Activated CD8-positive, alpha-beta memory T cell treated with anti-CD3 and anti-CD28 coated beads, Interleukin-2, amount 10 ng/mL, durations not matched to agents 7 days and 5 days (primary cell): ENCODE measurements around the gene COL17A1. TPM values are rescaled to one million over a fixed set of nuclear protein-coding genes. Genes with fewer than 3 reads are reported as not detected.

Experiments used
- ATAC-seq: fragments of 150-1000 bp; cut with Tn5 transposase; one replicate; pipeline ENCODE4 v1.10.0; 2021; ENCODE audit warnings: moderate library complexity
- CTCF ChIA-PET: fragments of 350-600 bp; sonication (Branson Sonifier 250); formaldehyde crosslinking; loops from one replicate; lab custom pipeline; 2021; ENCODE audit warnings: antibody characterized with exemption; lab: Charles Lee
- DNase-seq: peaks from one replicate; pipeline ENCODE4 v3.0.0-alpha.2; 2020
- H3K27ac Mint-ChIP-seq: one replicate; pipeline ENCODE4 v1.8.0; 2021; ENCODE audit warnings: mild to moderate bottlenecking, mixed read lengths
- H3K27me3 Mint-ChIP-seq: one replicate; pipeline ENCODE4 v1.8.0; 2021; ENCODE audit warnings: mixed read lengths
- H3K36me3 Mint-ChIP-seq: one replicate; pipeline ENCODE4 v1.8.0; 2021; ENCODE audit warnings: mild to moderate bottlenecking, mixed read lengths
- H3K4me1 Mint-ChIP-seq: one replicate; pipeline ENCODE4 v1.8.0; 2021; ENCODE audit warnings: mixed read lengths
- H3K4me3 Mint-ChIP-seq: one replicate; pipeline ENCODE4 v1.8.0; 2021; ENCODE audit warnings: mild to moderate bottlenecking, moderate library complexity, mixed read lengths
- H3K9me3 Mint-ChIP-seq: one replicate; pipeline ENCODE4 v1.8.0; 2022; ENCODE audit warnings: low read depth, mixed read lengths
- total RNA-seq, 2 experiments: library from RNA; stranded (reverse); gene quantifications; one replicate each; pipeline ENCODE4 v1.2.3, GENCODE V29; 2021

COL17A1 gene
- total RNA-seq, 2 experiments from 2014 or later = not detected

DNA sequence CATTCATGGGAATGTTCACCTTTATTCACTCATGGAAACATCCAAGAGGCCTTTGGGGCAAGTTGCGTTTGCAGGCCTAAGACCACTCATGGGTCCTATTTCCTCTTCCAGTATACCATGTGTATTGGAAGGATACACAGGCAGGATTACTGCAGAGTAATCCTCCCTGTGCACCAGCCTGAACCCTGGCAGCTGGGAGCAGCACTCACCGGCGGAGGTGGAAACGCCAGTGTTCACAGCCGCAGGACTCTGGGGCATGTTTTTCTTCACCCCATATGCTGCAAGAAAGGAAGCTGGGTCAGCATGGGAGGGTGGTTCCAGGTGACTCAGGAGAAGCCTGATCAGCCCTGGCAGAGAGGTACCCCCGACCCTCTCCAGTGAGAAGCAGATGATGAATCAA, 24.5 kb downstream of the COL17A1 start:
- no peak overlapping the region for H3K4me3 Mint-ChIP-seq
- H3K27me3 Mint-ChIP-seq = peaks cover 7% of the 10 kb centered on the region
- no peak for ATAC-seq
- CTCF ChIA-PET = interaction anchor here (1.0 kb wide), 1 partner anchor 23 kb away, joined by 3 read pairs; no protein-coding TSS in a partner anchor
- no peaks in the 10 kb centered on the region for H3K9me3 Mint-ChIP-seq
- H3K27ac Mint-ChIP-seq = no peak overlapping the region
- H3K36me3 Mint-ChIP-seq = no peaks in the 10 kb centered on the region
- H3K4me1 Mint-ChIP-seq = no peaks in the 10 kb centered on the region
- no peak for DNase-seq

DNA sequence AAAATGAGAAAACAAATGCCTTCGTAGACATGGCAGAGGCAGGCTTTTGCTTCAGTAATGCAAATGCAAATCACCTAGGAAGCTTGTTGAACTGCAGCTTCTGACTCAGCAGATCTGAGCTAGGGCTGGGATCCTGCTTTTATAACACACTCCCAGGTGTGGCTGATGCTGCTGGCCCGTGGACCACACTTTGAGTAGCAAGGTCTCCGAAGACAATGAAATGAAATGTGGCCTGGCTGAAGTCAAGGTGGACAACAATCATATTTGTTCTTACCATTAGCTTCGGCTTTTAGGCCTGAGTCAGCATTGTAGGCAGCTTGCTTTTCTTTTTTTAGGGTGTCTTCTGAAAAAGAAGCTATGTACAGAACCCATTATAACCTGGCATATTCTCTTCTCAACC, 26.3 kb downstream of the COL17A1 start:
- Mint-ChIP-seq H3K27ac (no peak overlapping the region), H3K4me3 (no peak overlapping the region), H3K36me3 (no peaks in the 10 kb centered on the region), H3K4me1 (no peaks in the 10 kb centered on the region), H3K9me3 (no peaks in the 10 kb centered on the region), H3K27me3 (no peaks in the 10 kb centered on the region)
- ATAC-seq (no peak), DNase-seq (no peak)
- CTCF ChIA-PET = interaction anchor here (1.0 kb wide), 1 partner anchor 63 kb away, joined by 3 read pairs; the partner anchor contains the start of gene SFR1

DNA sequence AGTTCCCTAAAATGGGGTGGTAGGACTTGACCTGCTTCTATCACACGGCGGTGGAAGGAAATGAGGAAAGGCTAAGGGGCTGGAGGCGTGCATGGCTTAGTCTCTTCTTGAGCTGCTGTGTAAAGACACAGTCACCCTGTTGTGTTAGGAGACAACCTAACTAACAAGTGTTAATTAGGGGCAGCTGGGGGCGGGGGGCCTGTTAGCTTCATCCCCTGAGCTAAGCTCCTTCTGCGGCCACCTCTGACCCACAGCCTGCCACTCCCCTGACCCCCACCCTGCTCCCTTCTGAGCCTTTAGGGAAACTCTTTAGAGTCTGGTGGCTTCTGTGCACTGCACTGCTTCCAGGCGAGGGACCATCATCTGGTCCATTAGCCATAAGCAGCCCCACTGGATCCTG, 28.0 kb downstream of the COL17A1 start:
- no peaks in the 10 kb centered on the region for H3K27me3 Mint-ChIP-seq
- DNase-seq (no peak), ATAC-seq (no peak)
- H3K4me1 Mint-ChIP-seq = no peaks in the 10 kb centered on the region
- no peaks in the 10 kb centered on the region for H3K9me3 Mint-ChIP-seq
- no peak overlapping the region for H3K27ac Mint-ChIP-seq
- no peaks in the 10 kb centered on the region for H3K36me3 Mint-ChIP-seq
- CTCF ChIA-PET = interaction anchor here (1.3 kb wide), 1 partner anchor 65 kb away, joined by 3 read pairs; no protein-coding TSS in a partner anchor
- no peak overlapping the region for H3K4me3 Mint-ChIP-seq

DNA sequence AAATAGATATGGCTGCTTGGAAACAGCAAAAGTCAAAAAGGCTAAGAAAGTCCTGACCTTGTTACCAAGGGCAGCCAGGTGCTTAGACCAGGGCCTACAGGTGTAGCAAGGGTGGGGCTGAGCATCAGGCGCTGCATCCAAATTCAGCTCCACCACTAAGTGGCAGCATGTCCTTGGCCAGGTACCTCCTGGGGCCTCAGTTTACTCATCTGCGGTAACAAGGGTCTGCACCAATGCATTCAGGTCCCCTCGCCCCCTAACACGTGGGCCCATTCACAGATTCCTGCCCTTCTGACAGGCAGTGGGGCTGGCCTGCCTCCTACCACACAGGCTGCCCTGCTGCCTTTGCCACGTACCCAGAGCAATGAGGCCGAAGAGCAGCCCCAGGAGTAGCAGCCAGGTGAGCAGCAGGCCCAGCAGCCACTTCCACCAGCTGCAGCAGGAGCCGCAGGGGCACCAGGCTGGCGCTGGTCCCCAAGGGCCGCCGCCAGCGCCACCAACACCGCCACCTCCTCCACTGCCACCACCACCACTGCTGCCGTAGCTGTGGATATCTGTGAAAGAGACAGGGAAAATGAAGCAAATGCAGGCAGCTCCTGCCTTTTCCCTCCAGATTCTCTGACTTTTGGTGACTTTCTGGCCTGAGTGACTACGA, 28.9 kb downstream of the COL17A1 start:
- H3K4me1 Mint-ChIP-seq = no peaks in the 10 kb centered on the region
- H3K4me3 Mint-ChIP-seq = no peak overlapping the region
- no peak overlapping the region for H3K27ac Mint-ChIP-seq
- H3K9me3 Mint-ChIP-seq = no peaks in the 10 kb centered on the region
- DNase-seq = no peak
- CTCF ChIA-PET = interaction anchor here (1.3 kb wide), 1 partner anchor 66 kb away, joined by 3 read pairs; no protein-coding TSS in a partner anchor
- no peaks in the 10 kb centered on the region for H3K36me3 Mint-ChIP-seq
- H3K27me3 Mint-ChIP-seq = no peaks in the 10 kb centered on the region
- no peak for ATAC-seq

- Mint-ChIP-seq H3K4me1 (peaks cover 3% of the 10 kb centered on the region), H3K4me3 (no peak overlapping the region), H3K27me3 (no peaks in the 10 kb centered on the region), H3K27ac (no peak overlapping the region), H3K9me3 (no peaks in the 10 kb centered on the region), H3K36me3 (no peaks in the 10 kb centered on the region)
- DNase-seq (no peak), ATAC-seq (no peak)
- CTCF ChIA-PET = no interaction called here
Observed at GRCh38 chr10:104054430-104054829, 31.2 kb downstream of the COL17A1 start.

GRCh38 chr10:104053201-104053600, 32.5 kb downstream of the COL17A1 start:
- Mint-ChIP-seq H3K9me3 (no peaks in the 10 kb centered on the region), H3K36me3 (no peaks in the 10 kb centered on the region), H3K27ac (no peak overlapping the region), H3K27me3 (no peaks in the 10 kb centered on the region), H3K4me3 (no peak overlapping the region), H3K4me1 (peaks cover 4% of the 10 kb centered on the region)
- CTCF ChIA-PET = no interaction called here
- DNase-seq = no peak
- ATAC-seq = no peak

GRCh38 chr10:104052431-104052830, 33.2 kb downstream of the COL17A1 start:
- no peak for DNase-seq
- H3K27me3 Mint-ChIP-seq = no peaks in the 10 kb centered on the region
- no peak overlapping the region for H3K4me3 Mint-ChIP-seq
- H3K36me3 Mint-ChIP-seq = no peaks in the 10 kb centered on the region
- no peaks in the 10 kb centered on the region for H3K9me3 Mint-ChIP-seq
- no peak overlapping the region for H3K27ac Mint-ChIP-seq
- peaks cover 4% of the 10 kb centered on the region for H3K4me1 Mint-ChIP-seq
- ATAC-seq = no peak
- CTCF ChIA-PET = no interaction called here

- no peaks in the 10 kb centered on the region for H3K27me3 Mint-ChIP-seq
- no peak overlapping the region for H3K4me3 Mint-ChIP-seq
- ATAC-seq (no peak), DNase-seq (no peak)
- no peaks in the 10 kb centered on the region for H3K9me3 Mint-ChIP-seq
- peaks cover 4% of the 10 kb centered on the region for H3K4me1 Mint-ChIP-seq
- H3K36me3 Mint-ChIP-seq = no peaks in the 10 kb centered on the region
- CTCF ChIA-PET = interaction anchor here (1.3 kb wide), 1 partner anchor 161 kb away, joined by 3 read pairs; no protein-coding TSS in a partner anchor
- H3K27ac Mint-ChIP-seq = no peak overlapping the region
Observed at GRCh38 chr10:104049504-104050250, 36.0 kb downstream of the COL17A1 start.

DNA sequence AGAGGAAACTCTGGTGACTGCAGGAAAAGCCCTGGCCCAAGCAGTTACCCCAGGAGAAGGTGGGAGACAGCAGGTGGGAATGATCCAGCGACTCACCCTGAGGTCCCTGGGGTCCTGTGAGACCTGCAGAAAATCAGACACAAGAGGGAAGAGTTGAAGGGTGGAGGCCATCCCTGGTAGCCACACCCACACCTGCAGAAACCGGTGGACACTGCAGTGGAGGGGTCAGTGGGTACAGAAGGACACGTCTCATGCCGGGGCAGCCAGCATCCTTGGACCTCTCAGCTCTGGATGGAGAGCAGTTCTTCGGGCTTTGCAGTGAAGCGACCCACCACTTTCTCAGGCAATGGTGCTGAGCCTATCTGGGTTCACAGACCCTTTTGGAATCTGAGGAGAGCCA, 39.0 kb downstream of the COL17A1 start:
- Mint-ChIP-seq H3K9me3 (no peaks in the 10 kb centered on the region), H3K27ac (no peak overlapping the region), H3K27me3 (no peaks in the 10 kb centered on the region), H3K36me3 (no peaks in the 10 kb centered on the region), H3K4me3 (no peak overlapping the region), H3K4me1 (peaks cover 4% of the 10 kb centered on the region)
- ATAC-seq (no peak), DNase-seq (no peak)
- CTCF ChIA-PET = no interaction called here

- no peaks in the 10 kb centered on the region for H3K36me3 Mint-ChIP-seq
- peak; percentile 40 for DNase-seq
- H3K27me3 Mint-ChIP-seq = no peaks in the 10 kb centered on the region
- H3K9me3 Mint-ChIP-seq = no peaks in the 10 kb centered on the region
- ATAC-seq = no peak
- no peak overlapping the region for H3K4me3 Mint-ChIP-seq
- no peak overlapping the region for H3K27ac Mint-ChIP-seq
- CTCF ChIA-PET = no interaction called here
- H3K4me1 Mint-ChIP-seq = peaks cover 4% of the 10 kb centered on the region
Observed at GRCh38 chr10:104045151-104046089, 40.3 kb downstream of the COL17A1 start.

GRCh38 chr10:104043854-104044253, 41.8 kb downstream of the COL17A1 start:
- H3K36me3 Mint-ChIP-seq = no peaks in the 10 kb centered on the region
- no peak for ATAC-seq
- H3K27me3 Mint-ChIP-seq = no peaks in the 10 kb centered on the region
- H3K9me3 Mint-ChIP-seq = no peaks in the 10 kb centered on the region
- DNase-seq = peak; percentile 31
- H3K27ac Mint-ChIP-seq = no peak overlapping the region
- CTCF ChIA-PET = no interaction called here
- H3K4me1 Mint-ChIP-seq = no peaks in the 10 kb centered on the region
- no peak overlapping the region for H3K4me3 Mint-ChIP-seq

DNA sequence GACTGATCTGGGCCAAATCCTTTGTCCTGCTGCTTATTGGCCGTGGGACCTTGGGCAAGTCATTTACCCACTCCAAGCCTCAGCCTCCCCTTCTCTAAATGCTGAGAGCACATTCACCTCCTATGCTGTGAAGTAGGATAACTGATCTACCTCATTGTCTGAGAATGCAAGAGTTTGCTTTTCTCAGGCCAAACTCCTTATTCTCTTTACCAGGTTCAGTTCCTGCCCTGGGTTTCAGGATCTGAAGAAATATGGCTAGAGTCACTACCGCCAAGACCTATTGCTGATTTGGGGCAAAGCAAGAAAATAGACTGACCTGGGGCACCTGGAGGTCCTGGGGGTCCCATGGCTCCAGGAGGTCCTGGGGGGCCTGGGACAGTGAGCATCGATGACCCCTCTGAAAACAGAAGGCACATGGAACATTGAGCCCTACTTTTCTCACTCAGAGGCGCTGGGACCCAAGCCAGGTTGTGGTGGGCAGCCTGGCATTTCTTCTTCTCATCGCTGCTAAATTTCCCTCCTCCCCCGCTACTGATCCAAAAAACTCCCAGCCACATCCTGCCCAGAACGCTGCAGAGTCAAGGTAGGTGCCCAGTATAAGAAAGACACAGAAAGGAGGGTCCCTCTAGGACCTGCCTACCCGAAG, 42.4 kb downstream of the COL17A1 start:
- no peak overlapping the region for H3K4me3 Mint-ChIP-seq
- no peaks in the 10 kb centered on the region for H3K27me3 Mint-ChIP-seq
- DNase-seq = peak; percentile 31
- H3K36me3 Mint-ChIP-seq = no peaks in the 10 kb centered on the region
- no peak for ATAC-seq
- no peak overlapping the region for H3K27ac Mint-ChIP-seq
- H3K9me3 Mint-ChIP-seq = no peaks in the 10 kb centered on the region
- CTCF ChIA-PET = no interaction called here
- no peaks in the 10 kb centered on the region for H3K4me1 Mint-ChIP-seq
